Measurements from ENCODE around the gene CELA2A.

- no peak for TF ChIP-seq CTCF (optimal IDR thresholded peaks at IDR 0.05 in 1 of 3, IDR thresholded peaks at IDR 0.05 in 1 of 3, conservative IDR thresholded peaks at IDR 0.05 in 1 of 3; ENCODE audit: extremely low read depth in 1 of 3, insufficient read depth in 2 of 3, low read length in 3 of 3)
- no peak for TF ChIP-seq EZH2 (IDR thresholded peaks at IDR 0.05; ENCODE audit: low read length)
Observed at GRCh38 chr1:15412843-15413242, 43.7 kb upstream of the CELA2A start.

Measured in keratinocyte (primary cell).